ENCODE measurements around the gene OR1G1.
"Not testable (repeated sequence)": the region's sequence is repeated elsewhere in the genome, so short reads cannot be mapped to it uniquely, and the experiment has no call there.

The OR1G1 gene

DNA sequence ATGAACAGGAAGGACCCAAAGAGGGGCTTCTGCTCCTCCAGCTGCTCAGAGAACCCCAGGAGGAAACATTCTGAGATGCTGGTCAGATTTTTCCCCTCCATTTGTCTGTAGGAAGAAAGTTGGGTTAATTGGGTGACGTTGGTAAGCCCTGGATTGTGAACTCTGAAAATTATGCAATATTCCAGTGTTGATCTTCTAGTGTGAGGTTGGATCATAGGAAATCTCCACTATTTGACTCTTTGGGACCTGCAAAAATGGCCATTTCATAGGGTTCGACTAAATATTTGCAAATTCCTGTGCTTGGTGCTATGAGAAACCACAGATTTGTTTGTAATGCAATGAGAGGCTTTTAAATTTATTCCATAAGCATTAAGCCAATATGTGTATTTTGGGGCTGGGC is at the start of gene OR1G1:
Gene OR1G1, minus strand, starts transcription at position 101 of the 400 bp plus-strand sequence. Its CDS starts 0 bp downstream, at position 101.
- no peak for DNase-seq (ENCODE audit: low read depth)

- no peak for DNase-seq (ENCODE audit: low read depth)
Observed at GRCh38 chr17:3167574-3167973, 40.2 kb upstream of the OR1G1 start.

GRCh38 chr17:3157218-3157617 is 29.9 kb upstream of the OR1G1 start:
- DNase-seq (ENCODE audit: low read depth), result no peak

- DNase-seq (ENCODE audit: low read depth), result not testable (repeated sequence)
Observed at GRCh38 chr17:3137494-3137893, 10.1 kb upstream of the OR1G1 start.

GRCh38 chr17:3104322-3104721 is 23.0 kb downstream of the OR1G1 start, which contains the start of gene OR1D2:
TSS of gene OR1D2 (minus strand) at chr17:3104422. CDS start at chr17:3092996, 11,426 bp downstream.
- DNase-seq (ENCODE audit: low read depth), result no peak
